Hepatocyte (in vitro differentiated cells): ENCODE measurements around the gene EGLN2.

Experiments
- CTCF ChIP-seq: fragments of 200-600 bp; sonication (generic); IDR thresholded peaks from 2 replicates; pipeline ENCODE4 v1.5.1; 2016; ENCODE audit warnings: antibody characterized with exemption, mild to moderate bottlenecking; ENCODE audit not compliant: poor library complexity
- EZH2 ChIP-seq: fragments of 200-600 bp; sonication (generic); IDR thresholded peaks from 2 replicates; pipeline ENCODE4 v1.6.1; 2016; ENCODE audit warnings: antibody characterized with exemption, mild to moderate bottlenecking, borderline replicate concordance
- EZH2phosphoT487 ChIP-seq: fragments of 200-600 bp; sonication (generic); IDR thresholded peaks from one replicate; pipeline ENCODE4 v1.6.1; 2018; ENCODE audit warnings: antibody characterized with exemption, mild to moderate bottlenecking, low read depth, moderate library complexity; ENCODE audit not compliant: unreplicated experiment, severe bottlenecking

- TF ChIP-seq EZH2 (no peak), CTCF (no peak), EZH2phosphoT487 (no peak)
These were observed 23.2 kb downstream of the EGLN2 start for GRCh38 chr19:40822161-40822560.
